K562 (cell line): Measurements from ENCODE around the gene ZFAND6. TPM values are rescaled to one million over a fixed set of nuclear protein-coding genes. Genes with fewer than 3 reads are reported as not detected.

ENCODE experiments used
- ARID2 ChIP-seq: fragments of 450-650 bp; IDR thresholded peaks from 2 replicates; pipeline ENCODE4 v1.6.1; 2017; ENCODE audit warnings: antibody characterized with exemption, mild to moderate bottlenecking
- CBFA2T3 ChIP-seq: fragments of 450-650 bp; IDR thresholded peaks from 2 replicates; pipeline ENCODE4 v1.6.1; 2017
- DACH1 ChIP-seq: fragments of 450-650 bp; IDR thresholded peaks from 2 replicates; pipeline ENCODE4 v1.6.1; 2018; ENCODE audit not compliant: partially characterized antibody
- HDAC1 ChIP-seq, 2 experiments: fragments of 450-650 bp; IDR thresholded peaks; 2 replicates each; pipeline ENCODE4 v1.6.1; 2016 to 2017; ENCODE audit warnings: inconsistent platforms in 1 of 2, mild to moderate bottlenecking in 1 of 2, moderate library complexity in 1 of 2
- MTA3 ChIP-seq: fragments of 450-650 bp; formaldehyde crosslinking; IDR thresholded peaks from 2 replicates; pipeline ENCODE4 v1.6.1; 2017; ENCODE audit warnings: mild to moderate bottlenecking, borderline replicate concordance
- NCOA4 ChIP-seq: fragments of 450-650 bp; IDR thresholded peaks from 2 replicates; pipeline ENCODE4 v1.6.1; 2018; ENCODE audit warnings: mild to moderate bottlenecking; ENCODE audit not compliant: partially characterized antibody
- NFE2L1 ChIP-seq: fragments of 450-650 bp; IDR thresholded peaks from 2 replicates; pipeline ENCODE4 v1.6.1; 2016; ENCODE audit warnings: missing genetic modification characterization, low read depth, mild to moderate bottlenecking, missing compliant biosample characterization, moderate library complexity, borderline replicate concordance
- NFRKB ChIP-seq: fragments of 450-650 bp; IDR thresholded peaks from 2 replicates; pipeline ENCODE4 v1.6.1; 2016; ENCODE audit warnings: low read depth
- RBM14 ChIP-seq: fragments of 200-400 bp; formaldehyde crosslinking; IDR thresholded peaks from 2 replicates; pipeline ENCODE4 v1.6.1; 2018; ENCODE audit warnings: low read depth, mild to moderate bottlenecking, low read length, moderate library complexity, borderline replicate concordance; ENCODE audit not compliant: insufficient read depth
- TAF1 ChIP-seq: IDR thresholded peaks from 2 replicates; pipeline ENCODE4 v1.6.1; 2011; ENCODE audit warnings: mild to moderate bottlenecking, low read length, moderate library complexity; ENCODE audit not compliant: insufficient read depth, control insufficient read depth, severe bottlenecking; ENCODE audit errors: extremely low read depth
- TEAD1 ChIP-seq, 2 experiments: fragments of 450-650 bp in 1 of 2; sonication (generic) in 1 of 2; formaldehyde crosslinking; IDR thresholded peaks; 2 replicates each; pipeline versions ENCODE4 v1.4.0 to v1.8.0; 2020 to 2022; ENCODE audit warnings: mild to moderate bottlenecking in 2 of 2, missing genetic modification reagents in 1 of 2
- TRIM28 ChIP-seq: fragments of 450-650 bp; IDR thresholded peaks from 2 replicates; pipeline ENCODE4 v1.6.1; 2017
- ZC3H8 ChIP-seq: fragments of 450-650 bp; IDR thresholded peaks from 2 replicates; pipeline ENCODE4 v1.6.1; 2017
- ZEB2 ChIP-seq: fragments of 450-650 bp; IDR thresholded peaks from 2 replicates; pipeline ENCODE4 v1.6.1; 2016
- ZNF165 ChIP-seq: fragments of 250-450 bp; sonication (Bioruptor Pico); IDR thresholded peaks from 2 replicates; pipeline ENCODE4 v1.4.0; 2020; ENCODE audit warnings: borderline replicate concordance
- ZNF324 ChIP-seq: fragments of 250-450 bp; sonication (Bioruptor Pico); IDR thresholded peaks from 2 replicates; pipeline ENCODE4 v1.4.0; 2020; ENCODE audit warnings: mild to moderate bottlenecking
- polyA plus RNA-seq, 8 experiments: library from polyadenylated mRNA; depleted of rRNA in 4 of 8; stranded (reverse) in 5 of 8; unstranded in 3 of 8; fragments of >200 nt; fragmentation: Nextera tagmentation in 2 of 8; fragmentation: Illumina TruSeq in 1 of 8; extraction: Ambion mirVana in 2 of 8; extraction: Trizol in 1 of 8; gene quantifications; 2 replicates each; pipeline versions ENCODE4 v1.2.1 to v1.2.3, GENCODE V29; 2011 to 2014; ENCODE audit warnings: inconsistent platforms in 1 of 8, missing spikeins in 1 of 8
- total RNA-seq, 7 experiments: library from RNA; depleted of rRNA in 6 of 7; stranded (reverse); fragments of >200 nt in 6 of 7; fragmentation: Illumina TruSeq in 2 of 7; extraction: Trizol in 2 of 7; gene quantifications; 2 replicates each; pipeline versions ENCODE4 v1.2.1 to v1.2.3, GENCODE V29; 2011 to 2021; ENCODE audit warnings: low replicate concordance in 1 of 7
- TF ChIP-seq, protein P1 (sequence below), 2 experiments: fragments of 450-650 bp; formaldehyde crosslinking in 1 of 2; IDR thresholded peaks; 2 replicates each; pipeline versions ENCODE4 v1.4.0 to v1.6.1; 2014 to 2020; ENCODE audit warnings: mild to moderate bottlenecking in 2 of 2, borderline replicate concordance in 1 of 2, low read depth in 1 of 2
- TF ChIP-seq, protein P2 (sequence below): sonication (generic); formaldehyde crosslinking; IDR thresholded peaks from 2 replicates; pipeline ENCODE4 v1.8.0; 2022; ENCODE audit warnings: mild to moderate bottlenecking, missing genetic modification reagents
- TF ChIP-seq, protein P3 (sequence below): fragments of 200-800 bp; sonication (Bioruptor generic); IDR thresholded peaks from 2 replicates; pipeline ENCODE4 v1.6.1; 2017; ENCODE audit warnings: missing genetic modification characterization, missing compliant biosample characterization

The ZFAND6 gene
- total and polyA plus RNA-seq, 9 of the 15 experiments (the other 6 are each of a cell fraction or from before 2014, with no cell fraction given) = 53.9 to 206 (median 88.9) TPM

DNA sequence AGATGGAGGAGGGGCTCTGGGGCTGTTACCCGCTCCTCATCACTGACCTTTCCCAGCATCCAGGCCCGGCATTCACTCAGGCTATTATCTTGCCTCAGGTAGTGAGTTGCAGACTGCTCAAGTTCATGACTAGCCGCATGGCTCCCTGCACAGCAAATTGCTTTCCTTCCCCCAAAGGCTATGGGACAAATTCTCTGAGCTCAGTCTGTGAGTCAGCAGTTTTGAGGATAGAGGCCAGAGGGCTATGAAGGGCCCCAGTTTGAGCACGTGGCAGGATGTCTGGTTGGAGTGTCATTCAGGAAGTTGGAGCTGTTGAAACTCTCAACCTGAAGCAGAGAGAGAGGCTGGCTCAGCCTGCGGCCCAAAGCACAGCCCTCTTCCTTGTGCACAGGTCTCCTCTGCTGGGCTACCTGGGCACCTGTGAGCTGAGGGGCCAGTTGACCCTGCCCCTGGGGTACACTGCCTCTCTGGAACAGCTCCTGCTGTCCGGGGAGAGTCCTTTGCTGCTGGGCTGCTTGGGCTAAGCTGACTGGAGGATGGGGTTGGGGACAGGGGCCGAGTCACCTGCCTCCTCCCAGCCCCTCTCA lies 101.2 kb downstream of the ZFAND6 start (continued):
- TF ChIP-seq, protein P1, sequence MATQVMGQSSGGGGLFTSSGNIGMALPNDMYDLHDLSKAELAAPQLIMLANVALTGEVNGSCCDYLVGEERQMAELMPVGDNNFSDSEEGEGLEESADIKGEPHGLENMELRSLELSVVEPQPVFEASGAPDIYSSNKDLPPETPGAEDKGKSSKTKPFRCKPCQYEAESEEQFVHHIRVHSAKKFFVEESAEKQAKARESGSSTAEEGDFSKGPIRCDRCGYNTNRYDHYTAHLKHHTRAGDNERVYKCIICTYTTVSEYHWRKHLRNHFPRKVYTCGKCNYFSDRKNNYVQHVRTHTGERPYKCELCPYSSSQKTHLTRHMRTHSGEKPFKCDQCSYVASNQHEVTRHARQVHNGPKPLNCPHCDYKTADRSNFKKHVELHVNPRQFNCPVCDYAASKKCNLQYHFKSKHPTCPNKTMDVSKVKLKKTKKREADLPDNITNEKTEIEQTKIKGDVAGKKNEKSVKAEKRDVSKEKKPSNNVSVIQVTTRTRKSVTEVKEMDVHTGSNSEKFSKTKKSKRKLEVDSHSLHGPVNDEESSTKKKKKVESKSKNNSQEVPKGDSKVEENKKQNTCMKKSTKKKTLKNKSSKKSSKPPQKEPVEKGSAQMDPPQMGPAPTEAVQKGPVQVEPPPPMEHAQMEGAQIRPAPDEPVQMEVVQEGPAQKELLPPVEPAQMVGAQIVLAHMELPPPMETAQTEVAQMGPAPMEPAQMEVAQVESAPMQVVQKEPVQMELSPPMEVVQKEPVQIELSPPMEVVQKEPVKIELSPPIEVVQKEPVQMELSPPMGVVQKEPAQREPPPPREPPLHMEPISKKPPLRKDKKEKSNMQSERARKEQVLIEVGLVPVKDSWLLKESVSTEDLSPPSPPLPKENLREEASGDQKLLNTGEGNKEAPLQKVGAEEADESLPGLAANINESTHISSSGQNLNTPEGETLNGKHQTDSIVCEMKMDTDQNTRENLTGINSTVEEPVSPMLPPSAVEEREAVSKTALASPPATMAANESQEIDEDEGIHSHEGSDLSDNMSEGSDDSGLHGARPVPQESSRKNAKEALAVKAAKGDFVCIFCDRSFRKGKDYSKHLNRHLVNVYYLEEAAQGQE (IDR thresholded peaks at IDR 0.05; ENCODE audit: borderline replicate concordance) = peak; percentile 35; the same call in 1 of the 2 replicates
- TF ChIP-seq, protein P1 (CRISPR knock-in tag; IDR thresholded peaks at IDR 0.05; ENCODE audit: low read depth) = no peak
- TF ChIP-seq ZNF165 (CRISPR knock-in tag) (no peak), NFRKB (peak; percentile 75; the same call in 1 of the 2 replicates), ZNF324 (CRISPR knock-in tag) (peak; percentile 30; the same call in 1 of the 2 replicates), TAF1 (no peak), NCOA4 (no peak), RBM14 (no peak), DACH1 (peak; percentile 28), CBFA2T3 (peak; percentile 41; the same call in 1 of the 2 replicates), ZEB2 (no peak), MTA3 (0 out of 2 replicates have a peak, but pooled peaks have one; percentile 33), ARID2 (no peak), HDAC1 (IDR thresholded peaks at IDR 0.05) (peak in 1 of 2 experiments; percentile 73; a peak in 2 of 4 replicates), NFE2L1 (peak; percentile 94), TEAD1 (CRISPR knock-in tag; IDR thresholded peaks at IDR 0.05) (peak in 1 of 2 experiments; percentile 76; a peak in 2 of 4 replicates), TRIM28 (no peak), ZC3H8 (0 out of 2 replicates have a peak, but pooled peaks have one; percentile 58)
- TF ChIP-seq, protein P2, sequence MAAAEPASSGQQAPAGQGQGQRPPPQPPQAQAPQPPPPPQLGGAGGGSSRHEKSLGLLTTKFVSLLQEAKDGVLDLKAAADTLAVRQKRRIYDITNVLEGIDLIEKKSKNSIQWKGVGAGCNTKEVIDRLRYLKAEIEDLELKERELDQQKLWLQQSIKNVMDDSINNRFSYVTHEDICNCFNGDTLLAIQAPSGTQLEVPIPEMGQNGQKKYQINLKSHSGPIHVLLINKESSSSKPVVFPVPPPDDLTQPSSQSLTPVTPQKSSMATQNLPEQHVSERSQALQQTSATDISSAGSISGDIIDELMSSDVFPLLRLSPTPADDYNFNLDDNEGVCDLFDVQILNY (CRISPR knock-in tag) = no peak
- TF ChIP-seq, protein P3, sequence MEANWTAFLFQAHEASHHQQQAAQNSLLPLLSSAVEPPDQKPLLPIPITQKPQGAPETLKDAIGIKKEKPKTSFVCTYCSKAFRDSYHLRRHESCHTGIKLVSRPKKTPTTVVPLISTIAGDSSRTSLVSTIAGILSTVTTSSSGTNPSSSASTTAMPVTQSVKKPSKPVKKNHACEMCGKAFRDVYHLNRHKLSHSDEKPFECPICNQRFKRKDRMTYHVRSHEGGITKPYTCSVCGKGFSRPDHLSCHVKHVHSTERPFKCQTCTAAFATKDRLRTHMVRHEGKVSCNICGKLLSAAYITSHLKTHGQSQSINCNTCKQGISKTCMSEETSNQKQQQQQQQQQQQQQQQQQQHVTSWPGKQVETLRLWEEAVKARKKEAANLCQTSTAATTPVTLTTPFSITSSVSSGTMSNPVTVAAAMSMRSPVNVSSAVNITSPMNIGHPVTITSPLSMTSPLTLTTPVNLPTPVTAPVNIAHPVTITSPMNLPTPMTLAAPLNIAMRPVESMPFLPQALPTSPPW = peak; percentile 62
